Spleen (tissue), 11 donors: ENCODE results near the gene DPYD. TPM values are rescaled to one million over a fixed set of nuclear protein-coding genes. Genes with fewer than 3 reads are reported as not detected.

Experiments
- DNase-seq: peaks from one replicate; pipeline ENCODE4 v3.0.0-alpha.2; 2020
- H3K27ac ChIP-seq, 8 donors: fragments of 200-600 bp; sonication (generic) in 7 of 8; 1 replicate in 4 of 8; 2 replicates in 4 of 8; pipeline versions ENCODE4 v1.5.0 to v1.8.0; 2016 to 2021; ENCODE audit warnings: inconsistent platforms in 4 of 8, mild to moderate bottlenecking in 4 of 8, moderate library complexity in 1 of 8
- H3K27me3 ChIP-seq, 7 donors: fragments of 200-600 bp; sonication (generic) in 6 of 7; replicated peaks in 1 of 7; 1 replicate in 4 of 7; 2 replicates in 3 of 7; pipeline versions ENCODE4 v1.5.0 to v1.8.0; 2016 to 2021; ENCODE audit warnings: inconsistent platforms in 3 of 7, mild to moderate bottlenecking in 1 of 7
- H3K36me3 ChIP-seq, 6 donors: fragments of 200-600 bp; sonication (generic) in 5 of 6; 1 replicate in 4 of 6; 2 replicates in 2 of 6; pipeline versions ENCODE4 v1.5.0 to v1.8.0; 2016 to 2021; ENCODE audit warnings: inconsistent platforms in 2 of 6
- H3K4me1 ChIP-seq, 6 donors: fragments of 200-600 bp; sonication (generic) in 5 of 6; 1 replicate in 3 of 6; 2 replicates in 3 of 6; pipeline versions ENCODE4 v1.5.0 to v1.8.0; 2016 to 2021; ENCODE audit warnings: inconsistent platforms in 3 of 6
- H3K4me3 ChIP-seq, 8 donors: fragments of 200-600 bp; sonication (generic) in 7 of 8; 1 replicate in 4 of 8; 2 replicates in 4 of 8; pipeline versions ENCODE4 v1.5.0 to v1.8.0; 2016 to 2021; ENCODE audit warnings: inconsistent platforms in 4 of 8, mild to moderate bottlenecking in 4 of 8, moderate library complexity in 2 of 8
- H3K9me3 ChIP-seq, 8 donors: fragments of 200-600 bp; sonication (generic) in 7 of 8; 1 replicate in 4 of 8; 2 replicates in 4 of 8; pipeline versions ENCODE4 v1.5.0 to v1.8.0; 2016 to 2021; ENCODE audit warnings: inconsistent platforms in 4 of 8
- POLR2A ChIP-seq, 3 donors: fragments of 450-650 bp; IDR thresholded peaks; one replicate each; pipeline ENCODE4 v1.5.1; 2017; ENCODE audit warnings: antibody characterized with exemption in 3 of 3, mild to moderate bottlenecking in 1 of 3
- POLR2AphosphoS5 ChIP-seq, 3 donors: sonication (generic); formaldehyde crosslinking; IDR thresholded peaks; one replicate each; pipeline ENCODE4 v1.5.1; 2017; ENCODE audit warnings: antibody characterized with exemption in 3 of 3
- WGBS, 5 donors: extraction: QIAGEN DNeasy Blood & Tissue Kit in 3 of 5; methylation state at CpG; one replicate each; pipeline versions ENCODE4 v1.1.5 to v1.1.7; 2013 to 2018; 5-methylcytosine and 5-hydroxymethylcytosine counted together
- intact Hi-C: fragments of 100-400 bp; cut with DNase I; formaldehyde crosslinking; loops from one replicate; pipeline ENCODE4 v1.15.0; 2023; ENCODE audit warnings: low total_unique reads
- polyA plus RNA-seq, 3 donors: library from polyadenylated mRNA; stranded (reverse); fragments of 200-250 nt; gene quantifications; one replicate each; pipeline ENCODE4 v1.2.1, GENCODE V29; 2013
- total RNA-seq, 7 donors: library from RNA; depleted of rRNA in 3 of 7; stranded (reverse); fragments of >200 nt in 3 of 7; fragmentation: NEBNext Ultra II Directional in 4 of 7; extraction: Animal tissue kit (Norgen Biotek cat#: 25700) in 4 of 7; gene quantifications; one replicate each; pipeline versions ENCODE4 v1.1.0 to v1.2.1, GENCODE V29; 2016 to 2021
- TF ChIP-seq, protein P1 (sequence below), 11 experiments: fragments of 200-600 bp in 7 of 11; fragments of 450-650 bp in 4 of 11; sonication (generic) in 4 of 11; IDR thresholded peaks in 8 of 11; conservative IDR thresholded peaks in 3 of 11; 1 replicate in 7 of 11; 2 replicates in 4 of 11; pipeline versions ENCODE4 v1.4.0 to v1.8.0; 2016 to 2021; ENCODE audit warnings: antibody characterized with exemption in 11 of 11, inconsistent platforms in 4 of 11, mild to moderate bottlenecking in 1 of 11
- donor health status: healthy with polysubstance abuse.
- donor health status: DM: no; HTN: no; CAD: no; lungs with moderate emphysema.
- donor health status: DM: no; HTN: no; CAD: no.
- donor health status: Bipolar disorder and iron deficiency.
- donor health status: healthy.
- donor health status: DM: no; HTN: no; CAD: no.
- donor health status: DM: yes; HTN: yes; CAD: no.

The DPYD gene
- total and polyA plus RNA-seq, 10 donors = 7.3 to 114 (median 92.3) TPM

DNA sequence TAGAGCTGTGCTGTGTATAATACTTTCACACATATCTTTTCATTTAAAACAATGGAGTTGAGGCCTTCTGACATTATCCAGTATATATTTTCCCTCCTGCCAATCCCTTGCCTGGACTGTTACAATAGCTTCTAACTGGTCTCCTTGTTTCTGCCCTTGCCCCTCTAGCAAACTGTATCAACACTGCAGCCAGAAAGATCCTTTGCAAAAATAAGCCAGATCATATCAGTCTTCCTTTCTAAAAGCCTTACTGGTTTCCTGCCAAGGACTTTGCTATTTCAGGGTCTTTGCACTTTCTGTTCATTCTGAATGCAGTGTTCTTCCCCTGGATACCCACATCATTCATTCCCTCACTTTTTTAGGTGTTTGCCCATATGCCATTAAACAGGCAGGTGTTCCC, 829.2 kb downstream of the DPYD start:
- no peaks in the 10 kb centered on the region for H3K27me3 ChIP-seq
- intact Hi-C loops = no loop called here
- no peak for TF ChIP-seq POLR2A (IDR thresholded peaks at IDR 0.05)
- TF ChIP-seq, protein P1, sequence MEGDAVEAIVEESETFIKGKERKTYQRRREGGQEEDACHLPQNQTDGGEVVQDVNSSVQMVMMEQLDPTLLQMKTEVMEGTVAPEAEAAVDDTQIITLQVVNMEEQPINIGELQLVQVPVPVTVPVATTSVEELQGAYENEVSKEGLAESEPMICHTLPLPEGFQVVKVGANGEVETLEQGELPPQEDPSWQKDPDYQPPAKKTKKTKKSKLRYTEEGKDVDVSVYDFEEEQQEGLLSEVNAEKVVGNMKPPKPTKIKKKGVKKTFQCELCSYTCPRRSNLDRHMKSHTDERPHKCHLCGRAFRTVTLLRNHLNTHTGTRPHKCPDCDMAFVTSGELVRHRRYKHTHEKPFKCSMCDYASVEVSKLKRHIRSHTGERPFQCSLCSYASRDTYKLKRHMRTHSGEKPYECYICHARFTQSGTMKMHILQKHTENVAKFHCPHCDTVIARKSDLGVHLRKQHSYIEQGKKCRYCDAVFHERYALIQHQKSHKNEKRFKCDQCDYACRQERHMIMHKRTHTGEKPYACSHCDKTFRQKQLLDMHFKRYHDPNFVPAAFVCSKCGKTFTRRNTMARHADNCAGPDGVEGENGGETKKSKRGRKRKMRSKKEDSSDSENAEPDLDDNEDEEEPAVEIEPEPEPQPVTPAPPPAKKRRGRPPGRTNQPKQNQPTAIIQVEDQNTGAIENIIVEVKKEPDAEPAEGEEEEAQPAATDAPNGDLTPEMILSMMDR (IDR thresholded peaks at IDR 0.05 in 8 of 11, conservative IDR thresholded peaks at IDR 0.05 in 3 of 11) = no peak
- no peak for TF ChIP-seq POLR2AphosphoS5 (IDR thresholded peaks at IDR 0.05)

DNA sequence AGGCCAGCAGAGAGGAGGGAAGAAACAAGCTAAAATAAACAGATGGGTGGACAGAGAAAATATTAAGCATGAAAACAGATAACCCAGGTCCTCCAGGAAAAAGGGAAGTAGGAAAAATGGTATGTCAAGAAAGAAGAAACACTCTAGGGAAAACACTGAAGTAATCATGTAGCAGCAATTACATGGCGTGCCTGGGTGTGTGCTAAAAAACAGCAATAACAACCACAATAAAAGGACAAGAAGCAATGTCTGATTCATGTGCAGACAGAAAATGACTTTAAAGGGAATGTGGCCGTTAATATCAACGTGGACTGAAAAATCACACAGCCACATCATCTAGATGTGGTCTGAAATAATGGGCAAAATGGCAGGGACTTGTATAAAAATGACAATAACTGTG, 829.6 kb downstream of the DPYD start:
- H3K27ac ChIP-seq = no peak overlapping the region
- H3K4me1 ChIP-seq = no peaks in the 10 kb centered on the region
- DNase-seq = no peak
- WGBS, 5 donors = 71 to 85% (median 78%) methylated on average over 3 of the region's 3 CpGs
- no peaks in the 10 kb centered on the region for H3K9me3 ChIP-seq
- TF ChIP-seq POLR2AphosphoS5 (IDR thresholded peaks at IDR 0.05) = no peak
- no peak for TF ChIP-seq POLR2A (IDR thresholded peaks at IDR 0.05)
- TF ChIP-seq, protein P1 (IDR thresholded peaks at IDR 0.05 in 8 of 11, conservative IDR thresholded peaks at IDR 0.05 in 3 of 11) = no peak
- intact Hi-C loops = no loop called here
- H3K4me3 ChIP-seq = no peak overlapping the region
- H3K36me3 ChIP-seq = peaks cover 0 to 7% (median 0%) of the 10 kb centered on the region in 6 donors
- H3K27me3 ChIP-seq = no peaks in the 10 kb centered on the region

More for the DNA sequence above, 829.2 kb downstream of the DPYD start:
- H3K4me3 ChIP-seq = no peak overlapping the region
- H3K27ac ChIP-seq = no peak overlapping the region
- H3K9me3 ChIP-seq = no peaks in the 10 kb centered on the region
- peaks cover 0 to 11% (median 2%) of the 10 kb centered on the region in 6 donors for H3K36me3 ChIP-seq
- no peak for DNase-seq
- H3K4me1 ChIP-seq = no peaks in the 10 kb centered on the region

DNA sequence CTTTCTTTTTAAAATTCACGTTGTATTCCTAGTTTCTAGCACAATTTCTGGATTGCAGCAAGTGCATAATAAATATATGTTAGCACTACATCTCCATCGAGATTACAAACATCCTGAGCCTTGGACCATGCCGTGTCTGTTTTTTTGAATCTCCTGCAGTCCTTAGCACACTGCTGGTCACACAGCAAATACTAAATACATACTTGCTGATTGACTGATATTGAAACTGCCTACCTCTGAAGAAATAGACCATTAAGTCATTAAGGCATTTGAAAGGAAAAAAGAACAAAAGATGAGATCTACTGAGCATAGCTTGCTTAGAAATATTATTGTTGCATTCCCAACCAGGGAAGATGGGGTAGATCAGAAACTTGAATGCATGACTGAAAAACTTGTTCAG, 830.1 kb downstream of the DPYD start:
- intact Hi-C loops = no loop called here
- 89 to 98% (median 94%) methylated on average over 3 of the region's 3 CpGs for WGBS, 5 donors
- H3K27me3 ChIP-seq = no peaks in the 10 kb centered on the region
- TF ChIP-seq POLR2A (IDR thresholded peaks at IDR 0.05) = no peak
- TF ChIP-seq POLR2AphosphoS5 (IDR thresholded peaks at IDR 0.05) = no peak
- TF ChIP-seq, protein P1 (IDR thresholded peaks at IDR 0.05 in 8 of 11, conservative IDR thresholded peaks at IDR 0.05 in 3 of 11) = no peak
- no peak overlapping the region for H3K4me3 ChIP-seq
- no peak overlapping the region for H3K27ac ChIP-seq
- no peak for DNase-seq
- H3K36me3 ChIP-seq = peaks cover 0 to 4% (median 0%) of the 10 kb centered on the region in 6 donors
- H3K4me1 ChIP-seq = no peaks in the 10 kb centered on the region
- no peaks in the 10 kb centered on the region for H3K9me3 ChIP-seq

DNA sequence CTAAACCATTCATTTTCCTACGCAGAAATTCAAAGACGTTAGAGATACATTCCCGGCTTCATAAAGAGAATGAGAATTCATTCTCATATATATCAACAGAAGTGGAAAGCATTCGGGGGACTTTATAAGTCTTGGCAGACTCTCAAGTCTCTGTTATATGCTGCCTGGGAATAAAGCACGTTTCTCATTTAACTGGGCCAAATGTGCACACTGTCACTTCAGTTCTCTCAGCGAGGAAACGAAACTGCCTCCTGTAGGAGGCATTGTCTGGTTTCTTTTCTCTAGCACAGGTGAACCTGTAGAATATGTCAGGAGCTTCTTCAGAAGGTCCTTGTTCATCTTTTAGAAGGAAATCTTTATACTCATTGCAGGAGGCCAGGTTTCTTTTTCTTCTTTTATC, 831.7 kb downstream of the DPYD start:
- H3K9me3 ChIP-seq = no peaks in the 10 kb centered on the region
- no peak overlapping the region for H3K4me3 ChIP-seq
- TF ChIP-seq POLR2AphosphoS5 (IDR thresholded peaks at IDR 0.05) = no peak
- TF ChIP-seq POLR2A (IDR thresholded peaks at IDR 0.05) = no peak
- TF ChIP-seq, protein P1 (IDR thresholded peaks at IDR 0.05 in 8 of 11, conservative IDR thresholded peaks at IDR 0.05 in 3 of 11) = no peak
- no peaks in the 10 kb centered on the region for H3K4me1 ChIP-seq
- 80 to 94% (median 90%) methylated on average over 7 of the region's 7 CpGs for WGBS, 5 donors
- intact Hi-C loops = no loop called here
- H3K27ac ChIP-seq = no peak overlapping the region
- no peak for DNase-seq
- peaks cover 0 to 3% (median 0%) of the 10 kb centered on the region in 6 donors for H3K36me3 ChIP-seq
- no peaks in the 10 kb centered on the region for H3K27me3 ChIP-seq
